ENCODE results near the gene DOCK3. TPM values are rescaled to one million over a fixed set of nuclear protein-coding genes. Genes with fewer than 3 reads are reported as not detected.
A peak's percentile ranks its signal among the peaks of the same experiment; 100 is the strongest.

DOCK3 gene
- total RNA-seq, 1 donor from 2014 or later: 21.0 TPM

- H3K4me1 Mint-ChIP-seq: peaks cover 30% of the 10 kb centered on the region
- no peak for TF ChIP-seq CTCF (IDR thresholded peaks at IDR 0.05; ENCODE audit: unreplicated experiment)
- no peak overlapping the region for H3K4me3 Mint-ChIP-seq
- H3K27me3 Mint-ChIP-seq (ENCODE audit: low read depth): no peaks in the 10 kb centered on the region
- H3K36me3 Mint-ChIP-seq: peaks cover 2% of the 10 kb centered on the region
- no peaks in the 10 kb centered on the region for H3K9me3 Mint-ChIP-seq
- no peak for DNase-seq (ENCODE audit: low spot score in 2 of 2, unreplicated experiment in 2 of 2)
- no peak overlapping the region for H3K27ac Mint-ChIP-seq
These were observed 37.7 kb upstream of the DOCK3 start for GRCh38 chr3:50637011-50637410.

- H3K27ac Mint-ChIP-seq: peak overlapping the region; percentile 23
- H3K4me1 Mint-ChIP-seq: peaks cover 21% of the 10 kb centered on the region
- no peak for DNase-seq (ENCODE audit: low spot score in 2 of 2, unreplicated experiment in 2 of 2)
- H3K9me3 Mint-ChIP-seq: no peaks in the 10 kb centered on the region
- H3K4me3 Mint-ChIP-seq: no peak overlapping the region
- peaks cover 2% of the 10 kb centered on the region for H3K36me3 Mint-ChIP-seq
- no peak for TF ChIP-seq CTCF (IDR thresholded peaks at IDR 0.05; ENCODE audit: unreplicated experiment)
- H3K27me3 Mint-ChIP-seq (ENCODE audit: low read depth): no peaks in the 10 kb centered on the region
These were observed 36.8 kb upstream of the DOCK3 start for GRCh38 chr3:50637945-50638344.

GRCh38 chr3:50639055-50639494 lies 35.7 kb upstream of the DOCK3 start:
- DNase-seq (ENCODE audit: low spot score in 2 of 2, unreplicated experiment in 2 of 2): no peak

GRCh38 chr3:50642382-50642781 lies 32.3 kb upstream of the DOCK3 start:
- Mint-ChIP-seq H3K36me3 (peaks cover 18% of the 10 kb centered on the region), H3K27me3 (ENCODE audit: low read depth) (no peaks in the 10 kb centered on the region), H3K9me3 (no peaks in the 10 kb centered on the region), H3K27ac (no peak overlapping the region), H3K4me3 (no peak overlapping the region), H3K4me1 (peaks cover 10% of the 10 kb centered on the region)
- TF ChIP-seq CTCF (IDR thresholded peaks at IDR 0.05; ENCODE audit: unreplicated experiment): no peak
- no peak for DNase-seq (ENCODE audit: low spot score in 2 of 2, unreplicated experiment in 2 of 2)

More at GRCh38 chr3:50639055-50639494, 35.7 kb upstream of the DOCK3 start:
- Mint-ChIP-seq H3K27me3 (ENCODE audit: low read depth) (no peaks in the 10 kb centered on the region), H3K4me3 (no peak overlapping the region), H3K9me3 (no peaks in the 10 kb centered on the region), H3K4me1 (peaks cover 20% of the 10 kb centered on the region), H3K27ac (no peak overlapping the region), H3K36me3 (peaks cover 6% of the 10 kb centered on the region)
- no peak for TF ChIP-seq CTCF (IDR thresholded peaks at IDR 0.05; ENCODE audit: unreplicated experiment)

- H3K9me3 Mint-ChIP-seq: no peaks in the 10 kb centered on the region
- no peaks in the 10 kb centered on the region for H3K4me1 Mint-ChIP-seq
- H3K4me3 Mint-ChIP-seq: no peak overlapping the region
- H3K27me3 Mint-ChIP-seq (ENCODE audit: low read depth): no peaks in the 10 kb centered on the region
- TF ChIP-seq CTCF (IDR thresholded peaks at IDR 0.05; ENCODE audit: unreplicated experiment): no peak
- DNase-seq (ENCODE audit: low spot score in 2 of 2, unreplicated experiment in 2 of 2): no peak
- peaks cover 21% of the 10 kb centered on the region for H3K36me3 Mint-ChIP-seq
- no peak overlapping the region for H3K27ac Mint-ChIP-seq
These were observed 30.2 kb upstream of the DOCK3 start for GRCh38 chr3:50644561-50644960.

GRCh38 chr3:50645378-50645777 lies 29.3 kb upstream of the DOCK3 start:
- Mint-ChIP-seq H3K4me1 (no peaks in the 10 kb centered on the region), H3K27me3 (ENCODE audit: low read depth) (no peaks in the 10 kb centered on the region), H3K36me3 (peaks cover 21% of the 10 kb centered on the region), H3K27ac (no peak overlapping the region), H3K9me3 (no peaks in the 10 kb centered on the region), H3K4me3 (no peak overlapping the region)
- DNase-seq (ENCODE audit: low spot score in 2 of 2, unreplicated experiment in 2 of 2): no peak
- no peak for TF ChIP-seq CTCF (IDR thresholded peaks at IDR 0.05; ENCODE audit: unreplicated experiment)

Data from mesothelial cell of epicardium (in vitro differentiated cells).